H1 (cell line): ENCODE data around the gene CCNG2. TPM values are rescaled to one million over a fixed set of nuclear protein-coding genes. Genes with fewer than 3 reads are reported as not detected.

Source experiments
- CTCF ChIA-PET: fragments of 300-600 bp; sonication (Branson Sonifier 250); formaldehyde crosslinking; loops from one replicate; lab custom pipeline; 2021; ENCODE audit not compliant: partially characterized antibody; lab: Charles Lee
- POLR2A ChIA-PET: fragments of 300-600 bp; sonication (Branson Sonifier 250); formaldehyde crosslinking; loops from one replicate; lab custom pipeline; 2021; ENCODE audit warnings: inconsistent platforms; ENCODE audit not compliant: partially characterized antibody; lab: Charles Lee
- DNase-seq, 2 experiments: peaks; one replicate each; pipeline versions ENCODE4 v3.0.0 to v3.0.0-alpha.2; 2010 to 2022; ENCODE audit warnings: low spot score in 2 of 2, low read depth in 1 of 2, mixed read lengths in 1 of 2
- FAIRE-seq: peaks from 2 replicates; lab custom pipeline; 2011; peaks lifted over from hg19 to GRCh38; lab: Jason Lieb, UNC
- H2AFZ ChIP-seq: 2 replicates; pipeline ENCODE4 v1.8.1; 2012; ENCODE audit warnings: low read length, inconsistent platforms
- H2AK5ac ChIP-seq: 2 replicates; pipeline ENCODE4 v1.6.1; 2013; ENCODE audit warnings: low read depth, low read length
- H2BK120ac ChIP-seq: replicated peaks from 2 replicates; pipeline ENCODE3; 2013; ENCODE audit warnings: low read depth, low read length, inconsistent platforms
- H2BK12ac ChIP-seq: 2 replicates; pipeline ENCODE4 v1.6.1; 2013; ENCODE audit warnings: low read depth, low read length
- H2BK15ac ChIP-seq: 2 replicates; pipeline ENCODE4 v1.6.1; 2013; ENCODE audit warnings: low read length
- H2BK20ac ChIP-seq: 2 replicates; pipeline ENCODE4 v1.6.1; 2013; ENCODE audit warnings: low read length
- H2BK5ac ChIP-seq: 2 replicates; pipeline ENCODE4 v1.6.1; 2013; ENCODE audit warnings: low read depth, low read length
- H3K14ac ChIP-seq: 2 replicates; pipeline ENCODE4 v1.6.1; 2013; ENCODE audit warnings: inconsistent platforms; ENCODE audit not compliant: insufficient read length
- H3K18ac ChIP-seq: 2 replicates; pipeline ENCODE4 v1.6.1; 2013; ENCODE audit warnings: low read length; ENCODE audit errors: extremely low read depth
- H3K23ac ChIP-seq: 2 replicates; pipeline ENCODE4 v1.6.1; 2013; ENCODE audit warnings: inconsistent platforms; ENCODE audit not compliant: insufficient read length
- H3K23me2 ChIP-seq: 2 replicates; pipeline ENCODE4 v1.6.1; 2013; ENCODE audit warnings: low read depth, low read length
- H3K27ac ChIP-seq: 2 replicates; pipeline ENCODE4 v1.6.1; 2011; ENCODE audit warnings: low read depth, low read length, inconsistent platforms
- H3K27me3 ChIP-seq, 4 experiments: replicated peaks in 1 of 4; 1 replicate in 1 of 4; 2 replicates in 3 of 4; pipeline versions ENCODE4 v1.6.1 to v1.8.1; 2011 to 2013; ENCODE audit warnings: low read length in 3 of 4, mild to moderate bottlenecking in 3 of 4, inconsistent platforms in 2 of 4, mixed read lengths in 2 of 4, moderate library complexity in 1 of 4; ENCODE audit not compliant: control insufficient read depth in 3 of 4, insufficient read depth in 3 of 4; ENCODE audit errors: extremely low read depth in 1 of 4
- H3K36me3 ChIP-seq, 4 experiments: 2 replicates each; pipeline versions ENCODE4 v1.6.1 to v1.8.1; 2011 to 2013; ENCODE audit warnings: mild to moderate bottlenecking in 4 of 4, low read length in 3 of 4, moderate library complexity in 2 of 4, control low read depth in 1 of 4, inconsistent platforms in 1 of 4; ENCODE audit not compliant: insufficient read depth in 4 of 4, control insufficient read depth in 2 of 4
- H3K4ac ChIP-seq: replicated peaks from 2 replicates; pipeline ENCODE3; 2013; ENCODE audit warnings: low read length, low read depth, mixed read lengths, inconsistent platforms; ENCODE audit not compliant: insufficient read length
- H3K4me1 ChIP-seq, 4 experiments: replicated peaks in 1 of 4; 1 replicate in 1 of 4; 2 replicates in 3 of 4; pipeline versions ENCODE4 v1.6.1 to v1.8.1; 2011 to 2013; ENCODE audit warnings: low read length in 3 of 4, inconsistent platforms in 2 of 4, mixed read lengths in 1 of 4; ENCODE audit not compliant: insufficient read depth in 4 of 4, control insufficient read depth in 3 of 4
- H3K4me2 ChIP-seq, 2 experiments: 2 replicates each; pipeline versions ENCODE4 v1.6.1 to v1.8.1; 2011 to 2013; ENCODE audit warnings: low read depth in 2 of 2, low read length in 2 of 2, control low read depth in 1 of 2, inconsistent platforms in 1 of 2, mild to moderate bottlenecking in 1 of 2; ENCODE audit not compliant: insufficient read depth in 1 of 2
- H3K4me3 ChIP-seq, 4 experiments: fragments of 200-600, 300-600 bp in 1 of 4; sonication (generic), shearing (Covaris generic), sonication (Bioruptor Twin) in 1 of 4; 2 replicates each; pipeline versions ENCODE4 v1.5.1 to v1.8.1; 2011 to 2016; ENCODE audit warnings: low read length in 4 of 4, low read depth in 3 of 4, control low read depth in 2 of 4, inconsistent platforms in 2 of 4, mild to moderate bottlenecking in 2 of 4, mixed read lengths in 1 of 4, moderate library complexity in 1 of 4; ENCODE audit not compliant: insufficient read depth in 2 of 4; ENCODE audit errors: extremely low read depth in 1 of 4
- H3K56ac ChIP-seq: replicated peaks from 2 replicates; pipeline ENCODE3; 2013; ENCODE audit warnings: low read depth, mild to moderate bottlenecking, mixed read lengths, low read length, inconsistent platforms; ENCODE audit not compliant: insufficient read length
- H3K79me1 ChIP-seq: 2 replicates; pipeline ENCODE4 v1.6.1; 2013; ENCODE audit warnings: low read depth, low read length, control low read depth
- H3K79me2 ChIP-seq, 2 experiments: 2 replicates each; pipeline versions ENCODE4 v1.6.1 to v1.8.1; 2012 to 2013; ENCODE audit warnings: low read length in 2 of 2, mild to moderate bottlenecking in 2 of 2, inconsistent platforms in 1 of 2; ENCODE audit not compliant: insufficient read depth in 2 of 2, control insufficient read depth in 1 of 2
- H3K9ac ChIP-seq, 4 experiments: replicated peaks in 1 of 4; 1 replicate in 1 of 4; 2 replicates in 3 of 4; pipeline versions ENCODE4 v1.6.1 to v1.8.1; 2011 to 2013; ENCODE audit warnings: low read depth in 3 of 4, low read length in 3 of 4, control low read depth in 2 of 4, mild to moderate bottlenecking in 2 of 4, moderate library complexity in 2 of 4, inconsistent platforms in 1 of 4; ENCODE audit errors: extremely low read depth in 1 of 4
- H3K9me3 ChIP-seq, 2 experiments: 2 replicates each; pipeline versions ENCODE4 v1.6.1 to v1.8.1; 2012 to 2013; ENCODE audit warnings: mild to moderate bottlenecking in 2 of 2, moderate library complexity in 2 of 2, control low read depth in 1 of 2, inconsistent platforms in 1 of 2, low read depth in 1 of 2, low read length in 1 of 2, mixed read lengths in 1 of 2; ENCODE audit not compliant: insufficient read depth in 2 of 2
- H4K20me1 ChIP-seq, 2 experiments: replicated peaks in 1 of 2; 2 replicates each; pipeline versions ENCODE3 to v1.8.1; 2011 to 2013; ENCODE audit warnings: inconsistent platforms in 2 of 2, low read length in 2 of 2, mild to moderate bottlenecking in 1 of 2; ENCODE audit not compliant: insufficient read depth in 2 of 2, control insufficient read depth in 1 of 2
- H4K5ac ChIP-seq: 2 replicates; pipeline ENCODE4 v1.6.1; 2013; ENCODE audit warnings: low read length, low read depth, mixed read lengths, inconsistent platforms; ENCODE audit not compliant: insufficient read length
- H4K8ac ChIP-seq: 2 replicates; pipeline ENCODE4 v1.8.0; 2013; ENCODE audit warnings: mild to moderate bottlenecking, moderate library complexity, low read length, inconsistent platforms; ENCODE audit not compliant: insufficient read depth; ENCODE audit errors: extremely low read depth
- H4K91ac ChIP-seq: replicated peaks from 2 replicates; pipeline ENCODE3; 2013; ENCODE audit warnings: low read length, mixed read lengths, inconsistent platforms; ENCODE audit not compliant: insufficient read length
- EP300 ChIP-seq, 2 experiments: IDR thresholded peaks; 1 replicate in 1 of 2; 2 replicates in 1 of 2; pipeline ENCODE4 v1.6.1; 2011 to 2012; ENCODE audit warnings: low read depth in 2 of 2, low read length in 2 of 2, mild to moderate bottlenecking in 2 of 2, borderline replicate concordance in 1 of 2, inconsistent platforms in 1 of 2, moderate library complexity in 1 of 2
- TAF1 ChIP-seq: IDR thresholded peaks from 2 replicates; pipeline ENCODE4 v1.6.1; 2011; ENCODE audit warnings: mild to moderate bottlenecking, low read depth, low read length
- TCF12 ChIP-seq: IDR thresholded peaks from 2 replicates; pipeline ENCODE4 v1.6.1; 2011; ENCODE audit warnings: low read depth, mild to moderate bottlenecking, low read length
- YY1 ChIP-seq: IDR thresholded peaks from 2 replicates; pipeline ENCODE4 v1.6.1; 2011; ENCODE audit warnings: low read depth, mild to moderate bottlenecking, low read length
- WGBS, 2 experiments: shearing (Covaris generic) in 1 of 2; methylation state at CpG; one replicate each; pipeline versions ENCODE4 v1.1.6 to v1.1.7; 2013 to 2015; ENCODE audit warnings: low lambda C conversion rate in 2 of 2, mixed read lengths in 2 of 2, inconsistent platforms in 1 of 2, low coverage in 1 of 2, missing lambda C conversion rate in 1 of 2; ENCODE audit not compliant: insufficient replicate concordance in 2 of 2, insufficient coverage in 1 of 2, insufficient read length in 1 of 2; ENCODE audit errors: extremely low coverage in 1 of 2, missing lambda C conversion rate in 1 of 2; 5-methylcytosine and 5-hydroxymethylcytosine counted together
- polyA plus RNA-seq, 7 experiments: library from polyadenylated mRNA; depleted of rRNA in 3 of 7; stranded (reverse) in 5 of 7; unstranded in 2 of 7; fragments of >200 nt in 5 of 7; fragments of 200-250 nt in 2 of 7; gene quantifications; 1 replicate in 5 of 7; 2 replicates in 1 of 7; 4 replicates in 1 of 7; pipeline versions ENCODE4 v1.2.1 to v1.2.3, GENCODE V29; 2011 to 2013; ENCODE audit warnings: missing spikeins in 2 of 7, mixed read lengths in 2 of 7
- total RNA-seq: library from RNA; stranded (reverse); fragmentation: NEBNext Ultra II Directional; extraction: Animal tissue kit (Norgen Biotek cat#: 25700); gene quantifications from 2 replicates; pipeline ENCODE4 v1.2.1, GENCODE V29; 2021
- TF ChIP-seq, protein P1 (sequence below): IDR thresholded peaks from 2 replicates; pipeline ENCODE4 v1.6.1; 2012; ENCODE audit warnings: low read length, inconsistent platforms

Gene CCNG2
- total and polyA plus RNA-seq, 2 of the 8 experiments (the other 6 are each of a cell fraction or from before 2014, with no cell fraction given), result 3.5 to 13.9 TPM

DNA sequence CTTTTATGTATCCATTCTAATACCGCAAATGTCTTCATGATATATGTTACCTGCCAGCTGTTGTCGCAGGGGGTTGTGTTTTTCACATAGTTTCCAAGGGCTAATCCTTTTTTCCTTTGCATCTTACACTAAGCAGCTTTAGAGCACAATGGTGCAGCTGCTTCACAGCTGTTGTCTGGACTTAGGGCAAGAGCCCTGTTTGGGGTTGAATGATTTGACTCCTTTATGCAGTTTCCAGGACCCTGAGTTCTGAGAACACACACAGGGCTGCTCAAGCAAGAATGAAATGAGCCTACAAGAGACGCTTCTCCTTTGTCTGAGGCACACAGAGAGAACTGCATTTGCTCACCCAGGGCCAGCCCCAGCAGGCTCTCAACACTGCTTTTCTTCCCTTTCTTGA is 20.2 kb downstream of the CCNG2 start:
- H3K27me3 ChIP-seq, result peaks cover 12 to 25% (median 22%) of the 10 kb centered on the region in 4 experiments
- no peaks in the 10 kb centered on the region for H3K79me2 ChIP-seq
- no peak overlapping the region for H2BK12ac ChIP-seq
- no peak overlapping the region for H2BK120ac ChIP-seq
- no peak overlapping the region for H3K9ac ChIP-seq
- H3K14ac ChIP-seq, result no peak overlapping the region
- H3K4me1 ChIP-seq, result peaks cover 0 to 10% (median 4%) of the 10 kb centered on the region in 4 experiments; a peak in 4 of 7 replicates
- no peak overlapping the region for H4K8ac ChIP-seq
- 80% methylated on average over 3 of the region's 3 CpGs; no CpG with 5 or more reads in 1 of the 2 experiments for WGBS, 2 experiments
- H3K56ac ChIP-seq, result no peak overlapping the region
- H2BK20ac ChIP-seq, result no peak overlapping the region
- no peak overlapping the region for H3K4me3 ChIP-seq
- no peaks in the 10 kb centered on the region for H3K9me3 ChIP-seq
- FAIRE-seq (peak; percentile 7), DNase-seq (no peak)
- no peak overlapping the region for H2BK5ac ChIP-seq
- H2AFZ ChIP-seq, result no peak overlapping the region
- H4K91ac ChIP-seq, result no peak overlapping the region
- H3K27ac ChIP-seq, result no peak overlapping the region
- H3K36me3 ChIP-seq, result no peaks in the 10 kb centered on the region
- no peak overlapping the region for H3K18ac ChIP-seq
- H2BK15ac ChIP-seq, result no peak overlapping the region
- TF ChIP-seq TAF1 (0 out of 2 replicates have a peak, but pooled peaks have one; percentile 2), YY1 (no peak), TCF12 (peak; percentile 97), EP300 (IDR thresholded peaks at IDR 0.05; ENCODE audit: borderline replicate concordance in 1 of 2, low read depth in 2 of 2, low read length in 2 of 2) (no peak)
- TF ChIP-seq, protein P1, sequence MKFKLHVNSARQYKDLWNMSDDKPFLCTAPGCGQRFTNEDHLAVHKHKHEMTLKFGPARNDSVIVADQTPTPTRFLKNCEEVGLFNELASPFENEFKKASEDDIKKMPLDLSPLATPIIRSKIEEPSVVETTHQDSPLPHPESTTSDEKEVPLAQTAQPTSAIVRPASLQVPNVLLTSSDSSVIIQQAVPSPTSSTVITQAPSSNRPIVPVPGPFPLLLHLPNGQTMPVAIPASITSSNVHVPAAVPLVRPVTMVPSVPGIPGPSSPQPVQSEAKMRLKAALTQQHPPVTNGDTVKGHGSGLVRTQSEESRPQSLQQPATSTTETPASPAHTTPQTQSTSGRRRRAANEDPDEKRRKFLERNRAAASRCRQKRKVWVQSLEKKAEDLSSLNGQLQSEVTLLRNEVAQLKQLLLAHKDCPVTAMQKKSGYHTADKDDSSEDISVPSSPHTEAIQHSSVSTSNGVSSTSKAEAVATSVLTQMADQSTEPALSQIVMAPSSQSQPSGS, result no peak
- CTCF ChIA-PET, result interaction anchor here (0.6 to 6.6 kb wide), 12 partner anchors 10 to 443 kb away, joined by 3 to 59 read pairs (median 4); no protein-coding TSS in a partner anchor
- no peaks in the 10 kb centered on the region for H3K79me1 ChIP-seq
- H3K23me2 ChIP-seq, result no peaks in the 10 kb centered on the region
- no peak overlapping the region for H3K23ac ChIP-seq
- no peak overlapping the region for H3K4me2 ChIP-seq
- H3K4ac ChIP-seq, result no peak overlapping the region
- no peaks in the 10 kb centered on the region for H4K20me1 ChIP-seq
- no peak overlapping the region for H4K5ac ChIP-seq
- no peak overlapping the region for H2AK5ac ChIP-seq
- POLR2A ChIA-PET, result interaction anchor here (0.6 to 4.2 kb wide), 2 partner anchors 20 to 130 kb away, joined by 3 to 16 read pairs; partner anchors contain the start of gene CCNG2
